Measurements from ENCODE around the gene ME3. TPM values are rescaled to one million over a fixed set of nuclear protein-coding genes. Genes with fewer than 3 reads are reported as not detected.

Gene ME3
- polyA plus RNA-seq, 1 donor (not counting 4 experiments of a cell fraction or from before 2014, with no cell fraction given), result 1.0 TPM

DNA sequence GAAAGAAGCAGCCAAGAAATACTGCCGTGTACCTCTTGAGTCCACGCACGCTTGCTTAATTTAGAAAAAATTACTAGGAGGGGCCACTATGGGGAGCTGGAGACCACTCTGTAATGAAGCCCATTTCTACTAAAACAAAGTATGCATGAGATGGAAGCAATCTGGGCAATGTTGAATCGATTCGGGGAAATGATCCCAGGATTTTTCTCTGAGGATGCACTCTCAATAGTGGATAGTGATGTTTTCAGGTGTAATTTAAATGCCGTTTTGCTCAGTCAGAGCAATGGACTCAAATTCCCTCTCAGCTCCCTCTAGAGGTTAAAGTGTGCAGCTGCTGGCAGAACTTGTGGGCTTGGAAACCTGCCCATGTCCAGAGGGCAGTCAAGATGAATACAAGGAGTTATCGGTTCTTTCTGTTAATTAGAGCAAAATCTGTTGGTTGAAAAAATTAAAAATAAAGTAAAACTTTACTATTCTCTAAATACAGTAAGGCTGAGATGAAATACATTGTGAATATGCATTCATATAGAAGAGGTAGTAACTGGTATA, 64.1 kb downstream of the ME3 start:
- Histone ChIP-seq H3K27me3 (ENCODE audit: control insufficient read depth, extremely low read depth, insufficient read depth, low read length) (no peaks in the 10 kb centered on the region), H2AFZ (ENCODE audit: control insufficient read depth, low read length) (peak overlapping the region; percentile 52), H3K79me2 (ENCODE audit: control insufficient read depth, insufficient read depth, low read length) (no peaks in the 10 kb centered on the region), H4K20me1 (ENCODE audit: control insufficient read depth, extremely low read depth, insufficient read depth, low read length) (no peaks in the 10 kb centered on the region), H3K4me3 (ENCODE audit: control insufficient read depth in 2 of 3, extremely low read depth in 1 of 3, insufficient read depth in 2 of 3, low read depth in 1 of 3, low read length in 3 of 3) (peak overlapping the region in 1 of 3 experiments; percentile 26), H3K9me3 (ENCODE audit: control insufficient read depth, low read depth, low read length) (no peaks in the 10 kb centered on the region), H3K4me2 (ENCODE audit: control insufficient read depth, extremely low read depth, insufficient read depth, low read depth, low read length) (peak overlapping the region; percentile 79), H3K9me1 (ENCODE audit: control insufficient read depth, extremely low read depth, insufficient read depth, low read length) (no peaks in the 10 kb centered on the region), H3K27ac (ENCODE audit: control insufficient read depth, insufficient read depth, low read length) (no peak overlapping the region), H3K9ac (ENCODE audit: control insufficient read depth, extremely low read depth, insufficient read depth, low read length) (no peak overlapping the region), H3K4me1 (ENCODE audit: control insufficient read depth, extremely low read depth, insufficient read depth, low read length) (peaks cover 21% of the 10 kb centered on the region), H3K36me3 (ENCODE audit: control insufficient read depth in 2 of 2, extremely low read depth in 1 of 2, insufficient read depth in 2 of 2, low read length in 2 of 2) (no peaks in the 10 kb centered on the region)
- FAIRE-seq, result peak; percentile 87
- peak; percentile 44 for DNase-seq (ENCODE audit: low read depth, low spot score)
- dilution Hi-C loops (cut with MboI; ENCODE audit: extremely low pct_ligation_motif_present, low sequenced_read_pairs), result no loop called here
- TF ChIP-seq, protein P1, sequence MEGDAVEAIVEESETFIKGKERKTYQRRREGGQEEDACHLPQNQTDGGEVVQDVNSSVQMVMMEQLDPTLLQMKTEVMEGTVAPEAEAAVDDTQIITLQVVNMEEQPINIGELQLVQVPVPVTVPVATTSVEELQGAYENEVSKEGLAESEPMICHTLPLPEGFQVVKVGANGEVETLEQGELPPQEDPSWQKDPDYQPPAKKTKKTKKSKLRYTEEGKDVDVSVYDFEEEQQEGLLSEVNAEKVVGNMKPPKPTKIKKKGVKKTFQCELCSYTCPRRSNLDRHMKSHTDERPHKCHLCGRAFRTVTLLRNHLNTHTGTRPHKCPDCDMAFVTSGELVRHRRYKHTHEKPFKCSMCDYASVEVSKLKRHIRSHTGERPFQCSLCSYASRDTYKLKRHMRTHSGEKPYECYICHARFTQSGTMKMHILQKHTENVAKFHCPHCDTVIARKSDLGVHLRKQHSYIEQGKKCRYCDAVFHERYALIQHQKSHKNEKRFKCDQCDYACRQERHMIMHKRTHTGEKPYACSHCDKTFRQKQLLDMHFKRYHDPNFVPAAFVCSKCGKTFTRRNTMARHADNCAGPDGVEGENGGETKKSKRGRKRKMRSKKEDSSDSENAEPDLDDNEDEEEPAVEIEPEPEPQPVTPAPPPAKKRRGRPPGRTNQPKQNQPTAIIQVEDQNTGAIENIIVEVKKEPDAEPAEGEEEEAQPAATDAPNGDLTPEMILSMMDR (optimal IDR thresholded peaks at IDR 0.05 in 1 of 3, IDR thresholded peaks at IDR 0.05 in 1 of 3, conservative IDR thresholded peaks at IDR 0.05 in 1 of 3; ENCODE audit: extremely low read depth in 1 of 3, insufficient read depth in 2 of 3, low read length in 3 of 3), result peak; percentile 70 to 91 (median 78)
- TF ChIP-seq EZH2 (IDR thresholded peaks at IDR 0.05; ENCODE audit: low read length), result no peak

DNA sequence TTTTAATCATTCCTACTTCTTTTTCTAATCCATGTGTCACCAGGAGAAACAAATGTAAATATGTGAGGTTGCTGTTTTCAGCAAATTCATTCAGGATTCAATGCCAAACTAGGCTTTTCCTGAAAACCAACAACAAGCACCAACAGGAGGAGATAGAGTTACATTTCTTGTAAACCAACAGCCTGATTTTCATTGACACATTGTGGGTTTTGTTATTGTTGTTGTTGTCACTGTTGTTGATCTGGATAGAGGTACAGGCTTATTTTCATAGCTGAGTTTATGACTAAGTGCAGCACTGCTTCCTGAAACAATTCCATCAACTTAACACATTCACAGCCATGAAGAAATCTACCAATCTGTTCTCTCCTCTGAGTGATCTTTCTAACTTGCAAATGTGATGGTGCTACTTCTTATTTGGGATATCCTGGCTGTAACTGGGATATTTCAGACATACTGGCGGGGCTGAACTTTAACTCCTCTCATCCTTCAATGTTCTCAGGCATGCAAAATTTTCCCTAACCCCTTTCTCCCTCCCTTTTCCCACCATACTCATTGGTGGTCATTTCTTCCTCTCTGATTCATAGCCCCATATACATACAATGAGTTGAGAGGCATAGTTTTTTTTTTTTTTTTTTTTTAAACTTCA, 65.5 kb downstream of the ME3 start:
- dilution Hi-C loops (cut with MboI; ENCODE audit: extremely low pct_ligation_motif_present, low sequenced_read_pairs), result no loop called here
- Histone ChIP-seq H3K4me1 (ENCODE audit: control insufficient read depth, extremely low read depth, insufficient read depth, low read length) (peaks cover 21% of the 10 kb centered on the region), H3K79me2 (ENCODE audit: control insufficient read depth, insufficient read depth, low read length) (no peaks in the 10 kb centered on the region), H3K9me1 (ENCODE audit: control insufficient read depth, extremely low read depth, insufficient read depth, low read length) (no peaks in the 10 kb centered on the region), H3K36me3 (ENCODE audit: control insufficient read depth in 2 of 2, extremely low read depth in 1 of 2, insufficient read depth in 2 of 2, low read length in 2 of 2) (no peaks in the 10 kb centered on the region), H3K9ac (ENCODE audit: control insufficient read depth, extremely low read depth, insufficient read depth, low read length) (no peak overlapping the region), H4K20me1 (ENCODE audit: control insufficient read depth, extremely low read depth, insufficient read depth, low read length) (no peaks in the 10 kb centered on the region), H3K4me3 (ENCODE audit: control insufficient read depth in 2 of 3, extremely low read depth in 1 of 3, insufficient read depth in 2 of 3, low read depth in 1 of 3, low read length in 3 of 3) (no peak overlapping the region), H3K27ac (ENCODE audit: control insufficient read depth, insufficient read depth, low read length) (no peak overlapping the region), H3K9me3 (ENCODE audit: control insufficient read depth, low read depth, low read length) (no peaks in the 10 kb centered on the region), H2AFZ (ENCODE audit: control insufficient read depth, low read length) (peak overlapping the region; percentile 21), H3K4me2 (ENCODE audit: control insufficient read depth, extremely low read depth, insufficient read depth, low read depth, low read length) (no peak overlapping the region), H3K27me3 (ENCODE audit: control insufficient read depth, extremely low read depth, insufficient read depth, low read length) (no peaks in the 10 kb centered on the region)
- FAIRE-seq (peak; percentile 41), DNase-seq (ENCODE audit: low read depth, low spot score) (no peak)
- TF ChIP-seq, protein P1 (optimal IDR thresholded peaks at IDR 0.05 in 1 of 3, IDR thresholded peaks at IDR 0.05 in 1 of 3, conservative IDR thresholded peaks at IDR 0.05 in 1 of 3; ENCODE audit: extremely low read depth in 1 of 3, insufficient read depth in 2 of 3, low read length in 3 of 3), result peak in 1 of 3 experiments; percentile 9
- no peak for TF ChIP-seq EZH2 (IDR thresholded peaks at IDR 0.05; ENCODE audit: low read length)
